Keratinocyte (primary cell): Measurements from ENCODE around the gene CA5A.
"Not testable (repeated sequence)": the region's sequence is repeated elsewhere in the genome, so short reads cannot be mapped to it uniquely, and the experiment has no call there.

Source experiments
- CTCF ChIP-seq, 3 experiments: IDR thresholded peaks in 1 of 3; conservative IDR thresholded peaks in 1 of 3; optimal IDR thresholded peaks in 1 of 3; 2 replicates in 2 of 3; 3 replicates in 1 of 3; pipeline versions ENCODE3 to v1.5.1; 2011; ENCODE audit warnings: low read length in 3 of 3, mild to moderate bottlenecking in 3 of 3, moderate library complexity in 2 of 3, control low read depth in 1 of 3, inconsistent platforms in 1 of 3; ENCODE audit not compliant: insufficient read depth in 2 of 3; ENCODE audit errors: extremely low read depth in 1 of 3
- EZH2 ChIP-seq: IDR thresholded peaks from one replicate; pipeline ENCODE4 v1.6.1; 2012; ENCODE audit warnings: inconsistent platforms, mild to moderate bottlenecking, low read length, moderate library complexity

DNA sequence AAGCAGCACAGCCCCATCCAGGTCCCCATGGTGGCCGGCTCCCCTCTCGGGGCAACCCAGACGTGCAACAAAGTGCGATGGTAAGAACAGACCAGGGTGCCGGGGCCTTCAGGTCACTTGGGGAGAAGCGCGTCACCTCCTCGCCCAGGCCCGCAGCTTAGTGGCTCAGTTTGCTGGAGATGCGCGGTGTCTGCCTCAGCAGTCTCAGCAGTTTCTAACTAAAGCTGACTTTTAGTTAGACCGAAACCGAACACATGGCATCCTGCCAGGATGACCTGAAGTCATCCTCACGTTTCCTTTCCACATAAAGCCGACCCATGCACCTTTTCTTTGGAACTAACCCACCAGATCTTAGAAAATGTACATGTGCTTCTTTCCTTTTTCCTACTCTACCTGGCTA, 47.9 kb upstream of the CA5A start:
- not testable (repeated sequence) for TF ChIP-seq CTCF (optimal IDR thresholded peaks at IDR 0.05 in 1 of 3, IDR thresholded peaks at IDR 0.05 in 1 of 3, conservative IDR thresholded peaks at IDR 0.05 in 1 of 3; ENCODE audit: extremely low read depth in 1 of 3, insufficient read depth in 2 of 3, low read length in 3 of 3); EZH2
